CD4-positive, alpha-beta T cell treated with Interleukin-1 beta for 1 hour (primary cell): ENCODE results near the gene RAI14.

Source experiments
- DNase-seq, 2 donors: peaks; one replicate each; pipeline ENCODE4 v3.0.0-alpha.2; 2020 to 2022

Gene RAI14

GRCh38 chr5:34865091-34865490 is 209.0 kb downstream of the RAI14 start:
- no peak for DNase-seq

- DNase-seq = no peak
These were observed 210.9 kb downstream of the RAI14 start for GRCh38 chr5:34866989-34867471.

GRCh38 chr5:34867660-34868059 is 211.5 kb downstream of the RAI14 start:
- no peak for DNase-seq

DNA sequence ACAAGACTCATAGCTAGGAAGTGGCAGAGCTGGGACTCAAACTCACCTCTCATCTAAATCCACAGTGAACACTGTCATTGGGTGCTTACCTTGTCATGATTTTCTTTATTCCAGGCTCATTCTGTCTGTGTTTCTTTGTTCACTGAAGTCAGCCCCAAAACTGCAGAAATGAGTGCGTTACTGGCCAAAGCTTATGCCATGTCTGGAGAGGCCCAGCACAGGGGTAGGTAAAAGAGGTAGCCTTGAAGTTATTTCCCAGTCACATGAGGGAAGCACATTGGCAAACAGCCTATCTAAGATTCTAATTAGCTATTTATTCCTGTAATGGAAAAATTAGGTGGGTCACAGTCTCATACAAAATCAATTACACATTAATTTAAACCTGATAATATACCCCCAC is 212.7 kb downstream of the RAI14 start:
- no peak for DNase-seq

DNA sequence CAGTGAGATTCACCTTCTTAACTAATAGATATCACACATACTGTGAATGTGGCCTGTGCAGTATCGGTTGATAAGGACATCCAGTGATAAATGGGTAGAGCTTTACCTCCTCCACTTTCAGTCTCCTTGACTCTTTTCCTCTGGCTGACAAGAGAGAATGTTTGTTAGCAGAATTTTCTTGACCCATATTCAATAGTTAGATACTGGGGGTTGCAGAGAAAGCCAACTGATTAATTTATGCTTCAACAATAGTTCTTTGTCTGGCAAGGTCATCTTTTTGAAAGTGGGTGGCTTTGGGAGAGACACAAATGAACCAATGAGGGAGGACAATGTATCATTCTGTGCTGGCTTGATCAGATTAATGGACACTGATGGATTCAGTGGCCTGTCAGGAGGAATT is 213.1 kb downstream of the RAI14 start:
- DNase-seq = no peak

- DNase-seq = no peak
These were observed 214.3 kb downstream of the RAI14 start for GRCh38 chr5:34870382-34870781.

- DNase-seq = no peak
These were observed 220.1 kb downstream of the RAI14 start for GRCh38 chr5:34876275-34876674.

GRCh38 chr5:34881246-34881645 is 225.1 kb downstream of the RAI14 start:
- DNase-seq = no peak
